ENCODE measurements around the gene CD22.
"Not testable (repeated sequence)": the region's sequence is repeated elsewhere in the genome, so short reads cannot be mapped to it uniquely, and the experiment has no call there.

CD22 gene

GRCh38 chr19:35328851-35329285, at the start of gene CD22:
Gene CD22 (plus strand): TSS chr19:35329187. CDS start chr19:35332041, 2,854 bp downstream.
- DNase-seq (ENCODE audit: low spot score): no peak

GRCh38 chr19:35279374-35279773, 49.6 kb upstream of the CD22 start:
- DNase-seq (ENCODE audit: low spot score): no peak

- DNase-seq (ENCODE audit: low spot score): no peak
Measured at GRCh38 chr19:35279985-35280821, 48.8 kb upstream of the CD22 start.

- DNase-seq (ENCODE audit: low spot score): no peak
Measured at GRCh38 chr19:35281303-35281702, 47.7 kb upstream of the CD22 start.

GRCh38 chr19:35284153-35285094, 44.6 kb upstream of the CD22 start:
- DNase-seq (ENCODE audit: low spot score): no peak

GRCh38 chr19:35285095-35285449, 43.9 kb upstream of the CD22 start:
- DNase-seq (ENCODE audit: low spot score): no peak

GRCh38 chr19:35285465-35285864, 43.5 kb upstream of the CD22 start:
- DNase-seq (ENCODE audit: low spot score): not testable (repeated sequence)

- DNase-seq (ENCODE audit: low spot score): not testable (repeated sequence)
Measured at GRCh38 chr19:35286101-35286500, 42.9 kb upstream of the CD22 start.

- no peak for DNase-seq (ENCODE audit: low spot score)
Measured at GRCh38 chr19:35287713-35288112, 41.3 kb upstream of the CD22 start.

- DNase-seq (ENCODE audit: low spot score): no peak
Measured at GRCh38 chr19:35288331-35288730, 40.7 kb upstream of the CD22 start.

GRCh38 chr19:35288906-35289305, 40.1 kb upstream of the CD22 start:
- DNase-seq (ENCODE audit: low spot score): no peak

GRCh38 chr19:35290381-35291127, 38.4 kb upstream of the CD22 start:
- DNase-seq (ENCODE audit: low spot score): no peak

- no peak for DNase-seq (ENCODE audit: low spot score)
Measured at GRCh38 chr19:35291259-35291658, 37.7 kb upstream of the CD22 start.

GRCh38 chr19:35291916-35292315, 37.1 kb upstream of the CD22 start, which contains the start of gene MAG:
Gene MAG (plus strand): TSS chr19:35292161. CDS start chr19:35295409, 3,248 bp downstream.
- DNase-seq (ENCODE audit: low spot score): no peak

- no peak for DNase-seq (ENCODE audit: low spot score)
Measured at GRCh38 chr19:35292421-35293362, 36.3 kb upstream of the CD22 start.

- no peak for DNase-seq (ENCODE audit: low spot score)
Measured at GRCh38 chr19:35293363-35293739, 35.6 kb upstream of the CD22 start.

- DNase-seq (ENCODE audit: low spot score): no peak
Measured at GRCh38 chr19:35293808-35294207, 35.2 kb upstream of the CD22 start.

- DNase-seq (ENCODE audit: low spot score): no peak
Measured at GRCh38 chr19:35294328-35294727, 34.7 kb upstream of the CD22 start.

GRCh38 chr19:35294859-35295791, 33.9 kb upstream of the CD22 start:
- no peak for DNase-seq (ENCODE audit: low spot score)
